GM08714 (cell line): Measurements from ENCODE around the gene SMAP2.
"Not testable (repeated sequence)": the region's sequence is repeated elsewhere in the genome, so short reads cannot be mapped to it uniquely, and the experiment has no call there.

Experiments used
- H3K4me3 ChIP-seq: fragments of 200-500 bp; sonication (Bioruptor generic); 2 replicates; pipeline ENCODE4 v1.5.1; 2014; ENCODE audit warnings: mild to moderate bottlenecking, low read length, inconsistent platforms
- ZNF274 ChIP-seq: IDR thresholded peaks from 2 replicates; pipeline ENCODE4 v1.6.1; 2012; ENCODE audit warnings: mild to moderate bottlenecking, low read depth, low read length

SMAP2 gene

GRCh38 chr1:40373323-40374283, at the start of gene SMAP2:
Gene SMAP2 (plus strand): TSS chr1:40373727. CDS start chr1:40374121, 394 bp downstream.
- TF ChIP-seq ZNF274 = no peak
- peak within 1 kb of the TSS; percentile 74 for H3K4me3 ChIP-seq

GRCh38 chr1:40331403-40331802, 42.1 kb upstream of the SMAP2 start:
- not testable (repeated sequence) for H3K4me3 ChIP-seq

GRCh38 chr1:40332695-40333094, 40.8 kb upstream of the SMAP2 start:
- no peak for TF ChIP-seq ZNF274
- no peak overlapping the region for H3K4me3 ChIP-seq

GRCh38 chr1:40337443-40337842, 36.1 kb upstream of the SMAP2 start:
- no peak for TF ChIP-seq ZNF274
- no peak overlapping the region for H3K4me3 ChIP-seq

GRCh38 chr1:40338745-40339419, 34.6 kb upstream of the SMAP2 start:
- TF ChIP-seq ZNF274 = no peak
- H3K4me3 ChIP-seq = no peak overlapping the region

GRCh38 chr1:40339420-40340323, 33.9 kb upstream of the SMAP2 start:
- TF ChIP-seq ZNF274 = no peak
- no peak overlapping the region for H3K4me3 ChIP-seq

GRCh38 chr1:40341491-40342380, 31.8 kb upstream of the SMAP2 start:
- no peak overlapping the region for H3K4me3 ChIP-seq
- TF ChIP-seq ZNF274 = no peak

- H3K4me3 ChIP-seq = not testable (repeated sequence)
Observed at GRCh38 chr1:40342381-40342717, 31.2 kb upstream of the SMAP2 start.

- no peak overlapping the region for H3K4me3 ChIP-seq
- TF ChIP-seq ZNF274 = no peak
Observed at GRCh38 chr1:40344597-40344996, 28.9 kb upstream of the SMAP2 start.

GRCh38 chr1:40350391-40350790, 23.1 kb upstream of the SMAP2 start:
- H3K4me3 ChIP-seq = no peak overlapping the region
- no peak for TF ChIP-seq ZNF274

GRCh38 chr1:40351124-40351523, 22.4 kb upstream of the SMAP2 start:
- no peak overlapping the region for H3K4me3 ChIP-seq
- no peak for TF ChIP-seq ZNF274

- H3K4me3 ChIP-seq = no peak overlapping the region
- no peak for TF ChIP-seq ZNF274
Observed at GRCh38 chr1:40352126-40352525, 21.4 kb upstream of the SMAP2 start.

- no peak for TF ChIP-seq ZNF274
- H3K4me3 ChIP-seq = no peak overlapping the region
Observed at GRCh38 chr1:40353082-40353481, 20.4 kb upstream of the SMAP2 start.

GRCh38 chr1:40357625-40358024, 15.9 kb upstream of the SMAP2 start:
- H3K4me3 ChIP-seq = no peak overlapping the region
- no peak for TF ChIP-seq ZNF274
